GM08714 (cell line): ENCODE data around the gene DOCK1.
"Not testable (repeated sequence)": the region's sequence is repeated elsewhere in the genome, so short reads cannot be mapped to it uniquely, and the experiment has no call there.

Experiments
- H3K4me3 ChIP-seq: fragments of 200-500 bp; sonication (Bioruptor generic); 2 replicates; pipeline ENCODE4 v1.5.1; 2014; ENCODE audit warnings: mild to moderate bottlenecking, low read length, inconsistent platforms
- ZNF274 ChIP-seq: IDR thresholded peaks from 2 replicates; pipeline ENCODE4 v1.6.1; 2012; ENCODE audit warnings: mild to moderate bottlenecking, low read depth, low read length

DOCK1 gene

GRCh38 chr10:126892226-126893175 is 12.7 kb upstream of the DOCK1 start:
- no peak overlapping the region for H3K4me3 ChIP-seq

GRCh38 chr10:126893206-126893605 is 12.0 kb upstream of the DOCK1 start:
- no peak for TF ChIP-seq ZNF274
- H3K4me3 ChIP-seq, result no peak overlapping the region

More at GRCh38 chr10:126892226-126893175, 12.7 kb upstream of the DOCK1 start:
- no peak for TF ChIP-seq ZNF274

GRCh38 chr10:126893841-126894240 is 11.4 kb upstream of the DOCK1 start:
- H3K4me3 ChIP-seq, result no peak overlapping the region
- TF ChIP-seq ZNF274, result no peak

- no peak overlapping the region for H3K4me3 ChIP-seq
- TF ChIP-seq ZNF274, result no peak
Observed at GRCh38 chr10:126895214-126895781, 9.9 kb upstream of the DOCK1 start.

GRCh38 chr10:126898460-126898859 is 6.8 kb upstream of the DOCK1 start:
- TF ChIP-seq ZNF274, result no peak

GRCh38 chr10:126899529-126899928 is 5.7 kb upstream of the DOCK1 start:
- not testable (repeated sequence) for H3K4me3 ChIP-seq

More at GRCh38 chr10:126898460-126898859, 6.8 kb upstream of the DOCK1 start:
- H3K4me3 ChIP-seq, result no peak overlapping the region

- TF ChIP-seq ZNF274, result no peak
- H3K4me3 ChIP-seq, result no peak overlapping the region
Observed at GRCh38 chr10:126902157-126902556, 3.1 kb upstream of the DOCK1 start.

GRCh38 chr10:126903656-126904360 is 1.4 kb upstream of the DOCK1 start:
- TF ChIP-seq ZNF274, result no peak
- no peak overlapping the region for H3K4me3 ChIP-seq

- H3K4me3 ChIP-seq, result no peak overlapping the region
Observed at GRCh38 chr10:126904516-126904817, 761 bp upstream of the DOCK1 start.

GRCh38 chr10:126905776-126906703 is 812 bp downstream of the DOCK1 start:
- TF ChIP-seq ZNF274, result no peak

More at GRCh38 chr10:126904516-126904817, 761 bp upstream of the DOCK1 start:
- no peak for TF ChIP-seq ZNF274

GRCh38 chr10:126906704-126907422 is 1.6 kb downstream of the DOCK1 start:
- no peak for TF ChIP-seq ZNF274
- no peak overlapping the region for H3K4me3 ChIP-seq

More at GRCh38 chr10:126905776-126906703, 812 bp downstream of the DOCK1 start:
- no peak overlapping the region for H3K4me3 ChIP-seq

- no peak for TF ChIP-seq ZNF274
- no peak overlapping the region for H3K4me3 ChIP-seq
Observed at GRCh38 chr10:126907423-126907970, 2.3 kb downstream of the DOCK1 start.

- TF ChIP-seq ZNF274, result no peak
- no peak overlapping the region for H3K4me3 ChIP-seq
Observed at GRCh38 chr10:126908225-126908624, 3.0 kb downstream of the DOCK1 start.
